CD8-positive, alpha-beta memory T cell (primary cell): Measurements from ENCODE around the gene SERINC3. TPM values are rescaled to one million over a fixed set of nuclear protein-coding genes. Genes with fewer than 3 reads are reported as not detected.

ENCODE experiments used
- CTCF ChIA-PET: fragments of 350-600 bp; sonication (Branson Sonifier 250); formaldehyde crosslinking; loops from one replicate; lab custom pipeline; 2021; ENCODE audit warnings: antibody characterized with exemption; lab: Charles Lee
- POLR2A ChIA-PET: fragments of 350-600 bp; sonication (Branson Sonifier 250); formaldehyde crosslinking; loops from one replicate; lab custom pipeline; 2021; ENCODE audit warnings: antibody characterized with exemption; lab: Charles Lee
- DNase-seq, 5 donors: peaks; one replicate each; pipeline versions ENCODE4 v3.0.0 to v3.0.0-alpha.2; 2020 to 2022; ENCODE audit warnings: mixed read lengths in 1 of 5
- H3K27ac ChIP-seq: one replicate; pipeline ENCODE4 v1.7.0; 2013; ENCODE audit warnings: low read depth, mild to moderate bottlenecking, low read length, moderate library complexity
- H3K27me3 ChIP-seq: 2 replicates; pipeline ENCODE4 v1.7.0; 2013; ENCODE audit warnings: low read length, mild to moderate bottlenecking; ENCODE audit not compliant: insufficient read depth, poor library complexity, severe bottlenecking
- H3K36me3 ChIP-seq: 2 replicates; pipeline ENCODE4 v1.7.0; 2013; ENCODE audit warnings: mild to moderate bottlenecking, low read length, moderate library complexity; ENCODE audit not compliant: insufficient read depth
- H3K4me1 ChIP-seq: 2 replicates; pipeline ENCODE4 v1.7.0; 2013; ENCODE audit warnings: mild to moderate bottlenecking, low read length, moderate library complexity; ENCODE audit not compliant: insufficient read depth
- H3K4me3 ChIP-seq: 2 replicates; pipeline ENCODE4 v1.7.0; 2013; ENCODE audit warnings: mild to moderate bottlenecking, low read length
- H3K9me3 ChIP-seq: 2 replicates; pipeline ENCODE4 v1.7.0; 2013; ENCODE audit warnings: mild to moderate bottlenecking, low read length
- H3K27ac Mint-ChIP-seq, 8 donors: one replicate each; pipeline ENCODE4 v1.8.0; 2020 to 2021; ENCODE audit warnings: mixed read lengths in 8 of 8, mild to moderate bottlenecking in 6 of 8, inconsistent platforms in 3 of 8, moderate library complexity in 3 of 8
- H3K27me3 Mint-ChIP-seq, 2 donors: one replicate each; pipeline ENCODE4 v1.8.0; 2020 to 2021; ENCODE audit warnings: mixed read lengths in 2 of 2, mild to moderate bottlenecking in 1 of 2, moderate library complexity in 1 of 2
- H3K36me3 Mint-ChIP-seq, 3 donors: one replicate each; pipeline ENCODE4 v1.8.0; 2020 to 2021; ENCODE audit warnings: mixed read lengths in 3 of 3, inconsistent platforms in 1 of 3, mild to moderate bottlenecking in 1 of 3
- H3K4me1 Mint-ChIP-seq, 3 donors: one replicate each; pipeline ENCODE4 v1.8.0; 2020 to 2021; ENCODE audit warnings: mixed read lengths in 3 of 3, inconsistent platforms in 1 of 3, mild to moderate bottlenecking in 1 of 3
- H3K4me3 Mint-ChIP-seq, 7 donors: one replicate each; pipeline ENCODE4 v1.8.0; 2020 to 2021; ENCODE audit warnings: mixed read lengths in 7 of 7, mild to moderate bottlenecking in 6 of 7, moderate library complexity in 4 of 7, inconsistent platforms in 2 of 7
- H3K9me3 Mint-ChIP-seq, 5 donors: one replicate each; pipeline ENCODE4 v1.8.0; 2020 to 2022; ENCODE audit warnings: mixed read lengths in 5 of 5, mild to moderate bottlenecking in 3 of 5, moderate library complexity in 2 of 5, inconsistent platforms in 1 of 5
- polyA plus RNA-seq: library from polyadenylated mRNA; unstranded; fragments of 300-500 nt; fragmentation: Illumina TruSeq; gene quantifications from one replicate; pipeline ENCODE4 v1.2.3, GENCODE V29; 2021
- total RNA-seq, 2 experiments: library from RNA; stranded (reverse); gene quantifications; one replicate each; pipeline ENCODE4 v1.2.3, GENCODE V29; 2021

SERINC3 gene
- total and polyA plus RNA-seq, 3 experiments from 2014 or later = 59.9 to 204 (median 61.6) TPM

DNA sequence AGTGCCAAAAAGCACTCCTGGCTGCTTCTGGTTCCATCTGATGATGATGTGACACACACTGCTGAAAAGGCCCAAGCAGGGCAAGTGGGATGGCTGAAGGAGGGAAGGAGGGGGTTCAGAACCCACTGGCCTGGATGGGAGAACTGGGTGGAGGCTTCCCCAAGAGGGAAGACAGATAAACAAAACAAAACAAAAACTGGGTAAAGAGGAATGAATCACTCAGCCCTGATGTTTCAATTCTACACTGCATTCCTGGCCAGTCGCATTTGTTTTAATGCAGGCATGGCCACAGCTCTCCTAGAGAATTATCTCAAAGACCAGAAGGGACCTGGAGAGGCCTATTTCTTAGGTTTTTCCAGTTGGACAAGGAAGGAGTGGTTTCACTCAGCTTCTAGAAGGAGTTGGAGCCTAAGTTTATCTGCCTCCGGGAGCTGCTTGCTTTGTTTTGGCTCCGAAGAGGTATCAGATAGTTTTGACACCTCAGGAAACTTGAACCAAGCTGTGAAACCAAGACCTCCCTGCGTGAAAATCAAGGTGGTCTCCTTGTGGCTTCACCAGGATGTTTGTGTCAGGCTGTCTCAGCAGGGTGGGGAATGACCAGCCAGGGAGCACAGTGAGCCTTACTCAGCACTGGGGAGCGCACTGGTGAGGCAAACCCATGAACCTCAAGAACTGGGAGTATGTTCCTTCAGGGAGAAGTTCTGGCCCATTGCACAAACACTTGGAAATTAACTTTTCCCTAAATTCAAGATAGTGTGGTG is 30.1 kb downstream of the SERINC3 start:
- Mint-ChIP-seq H3K27ac (peak overlapping the region; percentile 65 to 97 (median 94)), H3K27me3 (no peaks in the 10 kb centered on the region), H3K4me3 (peak overlapping the region in 6 of 7 donors; percentile 57 to 74 (median 66)), H3K9me3 (no peaks in the 10 kb centered on the region), H3K36me3 (peaks cover 4 to 88% (median 23%) of the 10 kb centered on the region in 3 donors), H3K4me1 (peaks cover 31 to 62% (median 40%) of the 10 kb centered on the region in 3 donors)
- H3K9me3 ChIP-seq = no peaks in the 10 kb centered on the region
- DNase-seq = peak in 2 of 5 donors; percentile 8 to 28
- H3K4me3 ChIP-seq = no peak overlapping the region
- H3K27ac ChIP-seq = no peak overlapping the region
- ChIA-PET CTCF (interaction anchor here (2.9 kb wide), 1 partner anchor 118 kb away, joined by 9 read pairs; no protein-coding TSS in a partner anchor), POLR2A (no interaction called here)
- H3K36me3 ChIP-seq = peaks cover 45% of the 10 kb centered on the region
- peaks cover 8% of the 10 kb centered on the region for H3K4me1 ChIP-seq
- H3K27me3 ChIP-seq = no peaks in the 10 kb centered on the region

DNA sequence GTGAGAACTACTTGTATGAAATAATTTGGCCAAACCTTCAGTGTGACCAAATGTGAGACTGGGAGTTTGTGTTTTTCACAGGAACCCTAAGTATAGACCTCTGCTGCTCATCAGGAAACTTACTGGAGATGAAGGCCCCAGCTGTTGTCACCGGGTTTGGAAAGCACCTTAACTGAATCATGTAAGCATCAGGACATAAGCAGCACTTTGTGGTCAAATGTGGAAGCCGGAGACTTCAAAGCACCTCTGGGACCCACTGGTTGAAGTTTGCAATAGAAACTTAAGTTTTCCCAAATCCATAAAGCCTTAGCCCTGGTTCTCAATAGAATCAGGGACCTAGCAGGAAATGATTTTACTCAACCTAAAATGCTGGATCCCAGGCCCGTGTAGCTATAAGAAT is 31.9 kb downstream of the SERINC3 start:
- Histone ChIP-seq H3K9me3 (no peaks in the 10 kb centered on the region), H3K27me3 (no peaks in the 10 kb centered on the region), H3K4me3 (no peak overlapping the region), H3K4me1 (peaks cover 8% of the 10 kb centered on the region), H3K27ac (no peak overlapping the region), H3K36me3 (peaks cover 42% of the 10 kb centered on the region)
- peaks cover 12 to 86% (median 26%) of the 10 kb centered on the region in 3 donors for H3K36me3 Mint-ChIP-seq
- H3K4me1 Mint-ChIP-seq = peaks cover 26 to 52% (median 34%) of the 10 kb centered on the region in 3 donors
- H3K27me3 Mint-ChIP-seq = no peaks in the 10 kb centered on the region
- H3K9me3 Mint-ChIP-seq = no peaks in the 10 kb centered on the region
- no peak overlapping the region for H3K4me3 Mint-ChIP-seq
- DNase-seq = no peak
- H3K27ac Mint-ChIP-seq = peak overlapping the region in 6 of 8 donors; percentile 43 to 74 (median 53)
- ChIA-PET CTCF (interaction anchor here (2.9 kb wide), 1 partner anchor 120 kb away, joined by 9 read pairs; no protein-coding TSS in a partner anchor), POLR2A (interaction anchor here (0.7 kb wide), 1 partner anchor 115 kb away, joined by 3 read pairs; no protein-coding TSS in a partner anchor)

DNA sequence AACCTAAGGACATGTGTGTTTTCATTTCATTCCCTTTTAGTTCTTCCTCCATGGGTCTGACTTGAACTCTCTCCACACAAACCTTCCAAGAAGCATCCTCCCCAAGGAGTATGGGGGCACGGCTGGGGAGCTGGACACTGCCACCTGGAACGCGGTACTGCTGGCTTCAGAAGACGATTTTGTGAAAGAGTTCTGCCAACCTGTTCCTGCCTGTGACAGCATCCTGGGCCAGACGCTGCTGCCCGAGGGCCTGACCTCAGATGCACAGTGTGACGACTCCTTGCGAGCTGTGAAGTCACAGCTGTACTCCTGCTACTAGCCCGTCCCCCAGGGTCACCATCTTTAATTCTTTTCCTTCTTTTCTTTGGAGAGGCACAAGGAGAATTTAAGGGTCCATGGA is 32.6 kb downstream of the SERINC3 start:
- H3K4me3 Mint-ChIP-seq = no peak overlapping the region

DNA sequence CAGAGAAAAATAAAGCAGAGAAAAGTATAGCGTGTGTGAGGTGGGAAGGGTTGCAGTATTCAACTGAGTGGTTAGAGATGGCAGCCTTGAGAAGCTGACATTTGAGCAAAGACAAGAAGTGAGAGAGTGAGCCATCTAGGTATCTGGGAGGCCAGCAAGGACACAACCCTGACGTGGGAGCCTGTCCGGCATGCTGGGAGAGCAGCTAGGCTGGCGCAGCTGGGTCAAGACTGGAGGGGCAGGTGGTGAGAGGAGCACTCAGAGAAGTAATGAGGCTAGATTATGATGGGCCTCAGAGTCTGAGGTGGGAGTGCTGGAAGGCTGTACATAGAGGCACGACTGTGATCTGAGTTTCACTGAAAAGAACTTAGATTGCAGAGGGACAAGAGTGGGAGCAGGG is 33.3 kb downstream of the SERINC3 start:
- ChIA-PET CTCF (no interaction called here), POLR2A (no interaction called here)
- Mint-ChIP-seq H3K9me3 (no peaks in the 10 kb centered on the region), H3K27ac (peak overlapping the region in 7 of 8 donors; percentile 0 to 71 (median 44)), H3K36me3 (peaks cover 12 to 84% (median 21%) of the 10 kb centered on the region in 3 donors), H3K4me3 (no peak overlapping the region), H3K4me1 (peaks cover 26 to 43% (median 34%) of the 10 kb centered on the region in 3 donors), H3K27me3 (no peaks in the 10 kb centered on the region)
- Histone ChIP-seq H3K27me3 (no peaks in the 10 kb centered on the region), H3K4me3 (no peak overlapping the region), H3K9me3 (no peaks in the 10 kb centered on the region), H3K4me1 (peaks cover 8% of the 10 kb centered on the region), H3K36me3 (peaks cover 40% of the 10 kb centered on the region), H3K27ac (no peak overlapping the region)
- no peak for DNase-seq

More for the DNA sequence above, 32.6 kb downstream of the SERINC3 start:
- Histone ChIP-seq H3K36me3 (peaks cover 38% of the 10 kb centered on the region), H3K27ac (no peak overlapping the region), H3K9me3 (no peaks in the 10 kb centered on the region), H3K4me3 (no peak overlapping the region), H3K4me1 (peaks cover 8% of the 10 kb centered on the region), H3K27me3 (no peaks in the 10 kb centered on the region)
- ChIA-PET CTCF (interaction anchor here (2.9 kb wide), 1 partner anchor 121 kb away, joined by 9 read pairs; no protein-coding TSS in a partner anchor), POLR2A (no interaction called here)
- H3K9me3 Mint-ChIP-seq = no peaks in the 10 kb centered on the region
- no peak for DNase-seq
- H3K27ac Mint-ChIP-seq = peak overlapping the region in 4 of 8 donors; percentile 11 to 71 (median 40)
- H3K27me3 Mint-ChIP-seq = no peaks in the 10 kb centered on the region
- H3K4me1 Mint-ChIP-seq = peaks cover 26 to 47% (median 34%) of the 10 kb centered on the region in 3 donors
- H3K36me3 Mint-ChIP-seq = peaks cover 12 to 84% (median 22%) of the 10 kb centered on the region in 3 donors

DNA sequence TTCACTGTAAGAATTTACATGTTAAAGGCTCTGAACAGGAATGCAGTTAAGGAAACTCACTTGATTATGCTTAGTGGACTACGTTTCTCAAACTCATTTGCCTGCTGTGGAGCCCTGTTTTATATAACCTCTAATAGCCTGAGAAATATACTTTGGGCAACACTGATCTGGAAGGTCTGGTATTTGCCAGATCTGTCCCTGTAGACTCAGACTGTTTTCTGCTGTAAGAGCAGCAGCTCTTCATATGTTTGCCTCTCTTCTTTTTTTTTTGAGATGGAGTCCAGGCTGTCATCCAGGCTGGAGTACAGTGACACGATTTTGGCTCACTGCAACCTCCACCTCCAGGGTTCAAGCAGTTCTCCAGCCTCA is 36.1 kb downstream of the SERINC3 start:
- POLR2A ChIA-PET = interaction anchor here (0.6 kb wide), 1 partner anchor 491 kb away, joined by 4 read pairs; no protein-coding TSS in a partner anchor
- H3K4me3 Mint-ChIP-seq = no peak overlapping the region
- no peak for DNase-seq
- peaks cover 39% of the 10 kb centered on the region for H3K36me3 ChIP-seq
- H3K4me1 Mint-ChIP-seq = peaks cover 9 to 28% (median 14%) of the 10 kb centered on the region in 3 donors
- no peaks in the 10 kb centered on the region for H3K9me3 ChIP-seq
- H3K27ac Mint-ChIP-seq = peak overlapping the region in 3 of 8 donors; percentile 2 to 47 (median 14)
- H3K27ac ChIP-seq = no peak overlapping the region
- H3K27me3 Mint-ChIP-seq = peaks cover 0 to 3% of the 10 kb centered on the region in 2 donors
- H3K27me3 ChIP-seq = no peaks in the 10 kb centered on the region
- CTCF ChIA-PET = no interaction called here
- H3K4me3 ChIP-seq = no peak overlapping the region
- no peaks in the 10 kb centered on the region for H3K4me1 ChIP-seq
- H3K9me3 Mint-ChIP-seq = no peaks in the 10 kb centered on the region
- peaks cover 12 to 84% (median 18%) of the 10 kb centered on the region in 3 donors for H3K36me3 Mint-ChIP-seq

DNA sequence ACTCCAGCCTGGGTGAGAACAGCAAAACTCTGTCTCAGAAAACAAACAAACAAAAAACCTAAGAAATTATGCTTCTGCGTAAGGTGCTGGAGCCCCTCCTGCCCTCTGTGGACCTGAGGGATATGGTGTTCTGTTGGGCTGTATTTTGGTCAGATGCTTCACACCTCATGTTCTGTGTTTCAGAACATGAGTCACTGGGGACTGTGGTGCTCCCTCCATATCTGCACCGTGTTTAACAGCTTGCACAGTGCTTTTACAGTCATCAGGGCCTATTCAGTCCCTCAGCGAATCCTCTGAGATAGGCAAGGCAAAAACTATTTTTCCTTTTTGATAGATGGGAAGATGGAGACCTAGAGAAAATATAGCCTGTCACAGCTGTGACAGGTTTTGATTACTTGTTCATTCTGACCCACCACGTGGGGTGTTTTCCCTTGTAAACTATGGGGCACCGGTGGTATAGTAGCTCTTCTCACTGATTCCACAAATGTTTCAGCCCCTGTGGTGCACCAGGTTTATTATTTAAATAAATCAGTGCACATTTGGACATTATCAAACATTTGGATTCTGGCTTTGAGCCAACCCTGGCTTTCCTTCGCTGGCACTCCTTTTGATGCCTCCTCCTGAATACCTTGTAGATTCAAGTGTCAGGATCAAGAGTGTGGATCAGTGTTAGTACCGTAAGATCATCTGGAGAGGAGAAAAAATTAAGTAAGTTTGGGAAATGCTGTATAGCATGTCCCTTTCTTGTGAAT is 36.6 kb downstream of the SERINC3 start:
- H3K27me3 ChIP-seq = no peaks in the 10 kb centered on the region
- Mint-ChIP-seq H3K4me3 (no peak overlapping the region), H3K27me3 (peaks cover 0 to 3% of the 10 kb centered on the region in 2 donors), H3K4me1 (peaks cover 7 to 25% (median 10%) of the 10 kb centered on the region in 3 donors), H3K9me3 (no peaks in the 10 kb centered on the region), H3K36me3 (peaks cover 12 to 85% (median 22%) of the 10 kb centered on the region in 3 donors), H3K27ac (peak overlapping the region in 6 of 8 donors; percentile 2 to 68 (median 55))
- peaks cover 35% of the 10 kb centered on the region for H3K36me3 ChIP-seq
- no peaks in the 10 kb centered on the region for H3K9me3 ChIP-seq
- H3K4me3 ChIP-seq = no peak overlapping the region
- no peak overlapping the region for H3K27ac ChIP-seq
- no peak for DNase-seq
- H3K4me1 ChIP-seq = no peaks in the 10 kb centered on the region
- ChIA-PET CTCF (no interaction called here), POLR2A (interaction anchor here (0.6 kb wide), 1 partner anchor 491 kb away, joined by 4 read pairs; no protein-coding TSS in a partner anchor)

DNA sequence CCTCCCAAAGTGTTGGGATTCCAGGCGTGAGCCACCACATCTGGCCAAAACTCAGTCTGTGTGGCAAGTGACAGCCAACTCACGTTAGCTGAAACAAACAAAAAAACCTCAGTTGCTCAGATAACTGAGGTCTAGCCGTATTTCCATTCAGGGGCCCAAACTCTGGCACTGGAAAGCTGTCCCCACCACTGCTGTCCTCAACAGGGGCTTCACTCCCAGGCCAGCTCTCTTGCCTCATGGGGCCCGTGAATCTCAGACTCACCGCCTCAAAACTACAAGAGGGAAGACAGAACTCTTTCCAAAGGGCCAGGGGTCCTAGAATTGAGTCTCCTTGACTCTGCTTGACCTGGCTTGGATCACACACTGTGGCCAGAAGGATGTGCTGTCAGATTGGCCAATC is 38.8 kb downstream of the SERINC3 start:
- no peak overlapping the region for H3K27ac ChIP-seq
- H3K36me3 ChIP-seq = peaks cover 18% of the 10 kb centered on the region
- H3K9me3 Mint-ChIP-seq = no peaks in the 10 kb centered on the region
- H3K27ac Mint-ChIP-seq = peak overlapping the region in 2 of 8 donors; percentile 51 to 63
- H3K4me1 Mint-ChIP-seq = peaks cover 5 to 16% (median 8%) of the 10 kb centered on the region in 3 donors
- no peaks in the 10 kb centered on the region for H3K27me3 ChIP-seq
- DNase-seq = no peak
- H3K4me1 ChIP-seq = no peaks in the 10 kb centered on the region
- H3K4me3 Mint-ChIP-seq = no peak overlapping the region
- no peak overlapping the region for H3K4me3 ChIP-seq
- no peaks in the 10 kb centered on the region for H3K9me3 ChIP-seq
- H3K27me3 Mint-ChIP-seq = peaks cover 0 to 3% of the 10 kb centered on the region in 2 donors
- ChIA-PET POLR2A (interaction anchor here (0.7 kb wide), 1 partner anchor 104 kb away, joined by 4 read pairs; no protein-coding TSS in a partner anchor), CTCF (no interaction called here)
- H3K36me3 Mint-ChIP-seq = peaks cover 8 to 70% (median 14%) of the 10 kb centered on the region in 3 donors
